Tibial nerve (tissue), 3 donors: Measurements from ENCODE around the gene QRSL1.

Source experiments
- CTCF ChIP-seq, 5 experiments: fragments of 200-600 bp in 3 of 5; fragments of 450-650 bp in 2 of 5; sonication (generic) in 3 of 5; IDR thresholded peaks; one replicate each; pipeline ENCODE4 v1.5.1; 2016 to 2019; ENCODE audit warnings: antibody characterized with exemption in 5 of 5, mild to moderate bottlenecking in 3 of 5, moderate library complexity in 2 of 5
- POLR2A ChIP-seq, 2 donors: fragments of 450-650 bp; IDR thresholded peaks; one replicate each; pipeline ENCODE4 v1.6.1; 2017; ENCODE audit warnings: antibody characterized with exemption in 2 of 2, mild to moderate bottlenecking in 2 of 2, moderate library complexity in 2 of 2

DNA sequence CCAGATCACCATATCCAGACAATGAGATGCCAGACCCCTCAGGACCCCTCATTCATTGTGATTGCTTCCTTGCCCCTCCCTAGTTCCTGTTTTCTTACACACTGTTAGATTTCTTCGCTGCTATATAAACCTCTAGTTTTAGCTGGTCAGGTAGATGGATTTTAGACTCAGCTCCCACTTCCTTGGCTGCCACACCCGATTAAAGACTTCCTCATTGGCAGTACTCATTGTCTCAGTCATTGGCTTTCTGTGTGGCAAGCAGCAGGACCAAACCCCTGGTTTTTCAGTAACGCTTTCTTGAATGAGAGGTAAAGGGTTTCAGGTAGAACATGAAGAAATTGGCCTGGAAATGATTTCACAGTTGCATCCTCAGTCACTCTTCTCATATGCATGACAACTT is 47.9 kb downstream of the QRSL1 start:
- TF ChIP-seq POLR2A (IDR thresholded peaks at IDR 0.05) (no peak), CTCF (IDR thresholded peaks at IDR 0.05) (no peak)
